H9 (cell line): ENCODE data around the gene PHACTR1. TPM values are rescaled to one million over a fixed set of nuclear protein-coding genes. Genes with fewer than 3 reads are reported as not detected.

Source experiments
- DNase-seq: peaks from one replicate; pipeline ENCODE4 v3.0.0-alpha.2; 2017
- H2AFZ ChIP-seq: one replicate; pipeline ENCODE4 v1.6.1; 2013; ENCODE audit warnings: mild to moderate bottlenecking, low read length, control low read depth, moderate library complexity
- H2AK5ac ChIP-seq: 2 replicates; pipeline ENCODE4 v1.6.1; 2013; ENCODE audit warnings: low read length, control low read depth, mixed read lengths; ENCODE audit not compliant: insufficient read length
- H2BK120ac ChIP-seq: one replicate; pipeline ENCODE4 v1.6.1; 2013; ENCODE audit warnings: low read depth, mild to moderate bottlenecking, low read length, control low read depth, inconsistent platforms; ENCODE audit not compliant: poor library complexity, severe bottlenecking
- H2BK12ac ChIP-seq: 2 replicates; pipeline ENCODE4 v1.6.1; 2013; ENCODE audit warnings: low read length, control low read depth, mixed read lengths, low read depth; ENCODE audit not compliant: insufficient read length
- H2BK15ac ChIP-seq: 2 replicates; pipeline ENCODE4 v1.6.1; 2013; ENCODE audit warnings: low read depth, low read length, control low read depth
- H2BK20ac ChIP-seq: one replicate; pipeline ENCODE4 v1.6.1; 2013; ENCODE audit warnings: low read depth, mild to moderate bottlenecking, low read length, control low read depth, inconsistent platforms; ENCODE audit not compliant: poor library complexity, severe bottlenecking
- H2BK5ac ChIP-seq: 2 replicates; pipeline ENCODE4 v1.6.1; 2013; ENCODE audit warnings: low read length, control low read depth, mixed read lengths; ENCODE audit not compliant: insufficient read length
- H3K14ac ChIP-seq: 2 replicates; pipeline ENCODE4 v1.6.1; 2013; ENCODE audit warnings: low read length, control low read depth; ENCODE audit not compliant: insufficient read depth
- H3K18ac ChIP-seq: 2 replicates; pipeline ENCODE4 v1.6.1; 2013; ENCODE audit warnings: low read depth, mild to moderate bottlenecking, mixed read lengths, low read length, control low read depth; ENCODE audit not compliant: insufficient read length
- H3K23ac ChIP-seq: 2 replicates; pipeline ENCODE4 v1.6.1; 2013; ENCODE audit warnings: low read length, control low read depth, mixed read lengths, low read depth; ENCODE audit not compliant: insufficient read length
- H3K23me2 ChIP-seq: 2 replicates; pipeline ENCODE4 v1.6.1; 2013; ENCODE audit warnings: low read depth, mild to moderate bottlenecking, mixed read lengths, low read length, control low read depth; ENCODE audit not compliant: insufficient read length, poor library complexity, severe bottlenecking
- H3K27ac ChIP-seq: 2 replicates; pipeline ENCODE4 v1.5.1; 2013; ENCODE audit warnings: low read length, control low read depth, mixed read lengths, low read depth; ENCODE audit not compliant: insufficient read length
- H3K27me3 ChIP-seq: 2 replicates; pipeline ENCODE4 v1.6.1; 2013; ENCODE audit warnings: low read length, control low read depth, inconsistent platforms; ENCODE audit not compliant: insufficient read depth
- H3K4ac ChIP-seq: 2 replicates; pipeline ENCODE4 v1.6.1; 2013; ENCODE audit warnings: low read depth, mild to moderate bottlenecking, control low read depth, inconsistent platforms, low read length, moderate library complexity
- H3K4me1 ChIP-seq: 2 replicates; pipeline ENCODE4 v1.6.1; 2013; ENCODE audit warnings: low read length, control low read depth, inconsistent platforms; ENCODE audit not compliant: insufficient read depth
- H3K4me2 ChIP-seq: 2 replicates; pipeline ENCODE4 v1.6.1; 2013; ENCODE audit warnings: low read length, control low read depth, mixed read lengths; ENCODE audit not compliant: insufficient read length, insufficient read depth
- H3K56ac ChIP-seq: 2 replicates; pipeline ENCODE4 v1.6.1; 2013; ENCODE audit warnings: low read depth, mild to moderate bottlenecking, mixed read lengths, low read length, control low read depth; ENCODE audit not compliant: insufficient read length
- H3K79me1 ChIP-seq: 2 replicates; pipeline ENCODE4 v1.6.1; 2013; ENCODE audit warnings: low read depth, mild to moderate bottlenecking, moderate library complexity, low read length, control low read depth, inconsistent platforms; ENCODE audit not compliant: insufficient read depth, poor library complexity, severe bottlenecking
- H3K79me2 ChIP-seq: 2 replicates; pipeline ENCODE4 v1.6.1; 2013; ENCODE audit warnings: low read length, control low read depth, inconsistent platforms; ENCODE audit not compliant: insufficient read depth
- H3K9ac ChIP-seq: 2 replicates; pipeline ENCODE4 v1.6.1; 2013; ENCODE audit warnings: low read length, control low read depth, mixed read lengths; ENCODE audit not compliant: insufficient read length; ENCODE audit errors: extremely low read depth
- H3K9me3 ChIP-seq: one replicate; pipeline ENCODE4 v1.6.1; 2013; ENCODE audit warnings: low read depth, low read length, inconsistent platforms; ENCODE audit not compliant: control insufficient read depth
- H3T11ph ChIP-seq: one replicate; pipeline ENCODE4 v1.6.1; 2013; ENCODE audit warnings: mild to moderate bottlenecking, low read length, control low read depth, inconsistent platforms
- H4K20me1 ChIP-seq: one replicate; pipeline ENCODE4 v1.6.1; 2013; ENCODE audit not compliant: control insufficient read depth, insufficient read length, insufficient read depth
- H4K5ac ChIP-seq: 2 replicates; pipeline ENCODE4 v1.6.1; 2013; ENCODE audit warnings: low read depth, mild to moderate bottlenecking, mixed read lengths, low read length, control low read depth; ENCODE audit not compliant: insufficient read length
- H4K8ac ChIP-seq: replicated peaks from 2 replicates; pipeline ENCODE4 v1.6.1; 2013; ENCODE audit warnings: low read length, control low read depth, mixed read lengths, low read depth; ENCODE audit not compliant: insufficient read length
- H4K91ac ChIP-seq: 2 replicates; pipeline ENCODE4 v1.6.1; 2013; ENCODE audit warnings: low read depth, mild to moderate bottlenecking, moderate library complexity, mixed read lengths, low read length, control low read depth; ENCODE audit not compliant: insufficient read length
- H3K27ac Mint-ChIP-seq, 3 experiments: 2 replicates in 2 of 3; 3 replicates in 1 of 3; pipeline ENCODE4 v1.8.0; 2020 to 2021; ENCODE audit warnings: mixed read lengths in 3 of 3, mild to moderate bottlenecking in 1 of 3, moderate library complexity in 1 of 3
- H3K27me3 Mint-ChIP-seq: 2 replicates; pipeline ENCODE4 v1.8.0; 2021; ENCODE audit warnings: low read depth, mild to moderate bottlenecking, moderate library complexity, mixed read lengths
- H3K36me3 Mint-ChIP-seq, 3 experiments: 2 replicates in 2 of 3; 3 replicates in 1 of 3; pipeline ENCODE4 v1.8.0; 2020 to 2021; ENCODE audit warnings: low read depth in 3 of 3, mixed read lengths in 3 of 3; ENCODE audit not compliant: insufficient read depth in 1 of 3
- H3K4me1 Mint-ChIP-seq, 2 experiments: 2 replicates each; pipeline ENCODE4 v1.8.0; 2020; ENCODE audit warnings: mixed read lengths in 2 of 2
- H3K4me3 Mint-ChIP-seq, 2 experiments: 2 replicates in 1 of 2; 3 replicates in 1 of 2; pipeline ENCODE4 v1.8.0; 2020 to 2021; ENCODE audit warnings: mild to moderate bottlenecking in 2 of 2, mixed read lengths in 2 of 2, moderate library complexity in 1 of 2
- H3K9me3 Mint-ChIP-seq, 2 experiments: 2 replicates in 1 of 2; 3 replicates in 1 of 2; pipeline ENCODE4 v1.8.0; 2020; ENCODE audit warnings: mild to moderate bottlenecking in 2 of 2, mixed read lengths in 2 of 2, moderate library complexity in 1 of 2
- CTCF ChIP-seq: fragments of 200-600 bp; sonication (generic); conservative IDR thresholded peaks from 3 replicates; pipeline ENCODE4 v1.8.0; 2021; ENCODE audit warnings: antibody characterized with exemption, mild to moderate bottlenecking
- WGBS: extraction: QIAGEN DNeasy Blood & Tissue Kit; methylation state at CpG from one replicate; pipeline ENCODE4 v1.1.7; 2013; ENCODE audit warnings: missing lambda C conversion rate, low lambda C conversion rate, mixed read lengths; ENCODE audit not compliant: insufficient read length; ENCODE audit errors: extremely low coverage; 5-methylcytosine and 5-hydroxymethylcytosine counted together
- total RNA-seq: library from RNA; stranded (reverse); gene quantifications from 2 replicates; pipeline ENCODE4 v1.2.1, GENCODE V29; 2021

Gene PHACTR1
- total RNA-seq, 1 experiment from 2014 or later, result 15.9 TPM

- no peak overlapping the region for H2AFZ ChIP-seq
- H3K14ac ChIP-seq, result no peak overlapping the region
- no peaks in the 10 kb centered on the region for H3K9me3 ChIP-seq
- Mint-ChIP-seq H3K4me3 (no peak overlapping the region), H3K9me3 (no peaks in the 10 kb centered on the region), H3K27ac (no peak overlapping the region), H3K27me3 (no peaks in the 10 kb centered on the region), H3K36me3 (0 out of 7 replicates have a peak, but pooled peaks cover 0 to 2% (median 0%) of the 10 kb centered on the region in 3 experiments), H3K4me1 (peaks cover 46 to 50% of the 10 kb centered on the region in 2 experiments)
- TF ChIP-seq CTCF, result no peak
- no peak overlapping the region for H3T11ph ChIP-seq
- no peak for DNase-seq
- H2BK120ac ChIP-seq, result no peak overlapping the region
- no peak overlapping the region for H3K27ac ChIP-seq
- no peaks in the 10 kb centered on the region for H3K79me1 ChIP-seq
- H3K4me2 ChIP-seq, result no peak overlapping the region
- H3K4me1 ChIP-seq, result peaks cover 14% of the 10 kb centered on the region
- no peaks in the 10 kb centered on the region for H3K27me3 ChIP-seq
- H4K91ac ChIP-seq, result no peak overlapping the region
- no peak overlapping the region for H4K8ac ChIP-seq
- H2AK5ac ChIP-seq, result no peak overlapping the region
- no peak overlapping the region for H3K23ac ChIP-seq
- no peak overlapping the region for H3K9ac ChIP-seq
- no peak overlapping the region for H3K56ac ChIP-seq
- H2BK20ac ChIP-seq, result no peak overlapping the region
- H4K5ac ChIP-seq, result no peak overlapping the region
- no CpG with 5 or more reads among the region's 13 CpGs for WGBS
- H3K4ac ChIP-seq, result no peak overlapping the region
- H3K18ac ChIP-seq, result no peak overlapping the region
- H2BK5ac ChIP-seq, result no peak overlapping the region
- no peaks in the 10 kb centered on the region for H3K23me2 ChIP-seq
- no peak overlapping the region for H2BK12ac ChIP-seq
- H4K20me1 ChIP-seq, result no peaks in the 10 kb centered on the region
- no peak overlapping the region for H2BK15ac ChIP-seq
- H3K79me2 ChIP-seq, result no peaks in the 10 kb centered on the region
These were observed 132.6 kb downstream of the PHACTR1 start for GRCh38 chr6:12848964-12849808.
